Measurements from ENCODE around the gene MUC12.
A peak's percentile ranks its signal among the peaks of the same experiment; 100 is the strongest.

MUC12 gene

GRCh38 chr7:100959894-100960293 lies 9.5 kb upstream of the MUC12 start:
- peaks cover 17% of the 10 kb centered on the region for H3K27me3 ChIP-seq (replicated peaks; ENCODE audit: control insufficient read depth, insufficient read depth, low read length, poor library complexity, severe bottlenecking)
- H3K9me3 ChIP-seq (ENCODE audit: control insufficient read depth, low read length) = no peaks in the 10 kb centered on the region

DNA sequence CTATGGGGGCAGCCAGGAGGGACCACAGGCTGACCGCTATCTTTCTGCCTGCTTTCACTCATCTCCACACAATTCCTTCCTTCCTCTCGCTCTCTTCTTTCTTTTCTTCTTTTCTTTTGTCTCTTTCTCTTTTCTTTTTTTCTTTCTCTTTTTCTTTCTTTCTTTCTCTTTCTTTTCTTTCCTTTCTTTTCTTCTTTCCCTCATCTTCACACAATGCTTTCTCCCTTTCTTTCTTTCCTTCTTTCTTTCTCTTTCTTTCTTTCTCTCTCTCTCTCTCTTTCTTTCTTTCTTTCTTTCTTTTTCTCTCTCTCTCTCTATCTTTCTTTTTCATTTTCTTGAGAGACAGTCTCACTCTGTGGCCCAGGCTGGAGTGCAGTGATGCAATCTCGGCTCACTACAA lies 6.8 kb upstream of the MUC12 start:
- H3K4me3 ChIP-seq (ENCODE audit: insufficient read depth, low read depth, low read length, poor library complexity, severe bottlenecking) = no peak overlapping the region
- peaks cover 43% of the 10 kb centered on the region for H3K27me3 ChIP-seq (replicated peaks; ENCODE audit: control insufficient read depth, insufficient read depth, low read length, poor library complexity, severe bottlenecking)
- no peaks in the 10 kb centered on the region for H3K36me3 ChIP-seq (ENCODE audit: control insufficient read depth, insufficient read depth, low read length)
- H3K4me1 ChIP-seq (ENCODE audit: control insufficient read depth, insufficient read depth, low read length, poor library complexity, severe bottlenecking) = peaks cover 20% of the 10 kb centered on the region
- H3K27ac ChIP-seq (ENCODE audit: insufficient read depth, low read length, poor library complexity, severe bottlenecking) = no peak overlapping the region
- H3K9me3 ChIP-seq (ENCODE audit: control insufficient read depth, low read length) = no peaks in the 10 kb centered on the region
- no peak for DNase-seq

More at GRCh38 chr7:100959894-100960293, 9.5 kb upstream of the MUC12 start:
- Histone ChIP-seq H3K4me3 (ENCODE audit: insufficient read depth, low read depth, low read length, poor library complexity, severe bottlenecking) (no peak overlapping the region), H3K4me1 (ENCODE audit: control insufficient read depth, insufficient read depth, low read length, poor library complexity, severe bottlenecking) (no peaks in the 10 kb centered on the region), H3K27ac (ENCODE audit: insufficient read depth, low read length, poor library complexity, severe bottlenecking) (no peak overlapping the region), H3K36me3 (ENCODE audit: control insufficient read depth, insufficient read depth, low read length) (no peaks in the 10 kb centered on the region)
- no peak for DNase-seq

DNA sequence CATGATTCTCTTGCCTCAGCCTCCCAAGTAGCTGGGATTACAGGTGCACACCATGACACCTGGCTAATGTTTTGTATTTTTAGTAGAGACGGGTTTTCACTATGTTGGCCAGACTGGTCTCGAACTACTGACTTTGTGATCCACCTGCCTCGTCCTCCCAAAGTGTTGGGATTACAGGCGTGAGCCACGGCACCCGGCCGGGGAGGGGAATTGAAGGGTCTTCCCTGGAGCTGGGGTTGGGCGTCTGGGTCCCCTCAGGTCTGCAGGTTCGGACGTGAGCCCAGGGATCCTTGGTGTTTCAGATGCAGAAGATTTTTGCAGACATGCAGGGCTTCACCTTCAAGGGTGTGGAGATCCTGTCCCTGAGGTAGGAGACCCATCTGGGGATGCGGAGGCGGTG lies 6.0 kb upstream of the MUC12 start:
- Histone ChIP-seq H3K4me1 (ENCODE audit: control insufficient read depth, insufficient read depth, low read length, poor library complexity, severe bottlenecking) (peaks cover 20% of the 10 kb centered on the region), H3K4me3 (ENCODE audit: insufficient read depth, low read depth, low read length, poor library complexity, severe bottlenecking) (no peak overlapping the region), H3K36me3 (ENCODE audit: control insufficient read depth, insufficient read depth, low read length) (no peaks in the 10 kb centered on the region), H3K9me3 (ENCODE audit: control insufficient read depth, low read length) (no peaks in the 10 kb centered on the region), H3K27ac (ENCODE audit: insufficient read depth, low read length, poor library complexity, severe bottlenecking) (no peak overlapping the region), H3K27me3 (replicated peaks; ENCODE audit: control insufficient read depth, insufficient read depth, low read length, poor library complexity, severe bottlenecking) (peaks cover 44% of the 10 kb centered on the region)
- no peak for DNase-seq

DNA sequence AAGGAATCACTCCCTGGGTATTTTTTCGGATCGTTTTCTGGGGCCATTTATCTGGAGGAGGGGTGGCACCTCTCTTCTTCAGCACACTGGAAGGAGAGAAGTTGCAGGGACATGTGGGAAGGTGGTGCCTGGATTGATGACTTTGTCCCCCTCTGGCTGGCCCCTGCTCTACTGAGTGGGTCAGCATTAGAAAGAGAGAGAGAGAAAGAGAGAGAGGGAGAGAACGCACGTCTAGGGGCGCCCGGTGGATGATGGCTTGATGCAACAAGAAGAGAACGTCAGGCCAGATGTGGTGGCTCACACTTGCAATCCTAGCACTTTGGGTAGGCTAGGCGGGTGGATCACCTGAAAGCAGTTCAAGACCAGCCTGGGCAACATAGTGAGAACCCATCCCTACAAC lies 5.5 kb upstream of the MUC12 start:
- Histone ChIP-seq H3K4me1 (ENCODE audit: control insufficient read depth, insufficient read depth, low read length, poor library complexity, severe bottlenecking) (peaks cover 20% of the 10 kb centered on the region), H3K27me3 (replicated peaks; ENCODE audit: control insufficient read depth, insufficient read depth, low read length, poor library complexity, severe bottlenecking) (peaks cover 44% of the 10 kb centered on the region), H3K4me3 (ENCODE audit: insufficient read depth, low read depth, low read length, poor library complexity, severe bottlenecking) (no peak overlapping the region), H3K27ac (ENCODE audit: insufficient read depth, low read length, poor library complexity, severe bottlenecking) (no peak overlapping the region), H3K36me3 (ENCODE audit: control insufficient read depth, insufficient read depth, low read length) (no peaks in the 10 kb centered on the region), H3K9me3 (ENCODE audit: control insufficient read depth, low read length) (no peaks in the 10 kb centered on the region)
- DNase-seq = no peak

- Histone ChIP-seq H3K27ac (ENCODE audit: insufficient read depth, low read length, poor library complexity, severe bottlenecking) (no peak overlapping the region), H3K36me3 (ENCODE audit: control insufficient read depth, insufficient read depth, low read length) (no peaks in the 10 kb centered on the region), H3K27me3 (replicated peaks; ENCODE audit: control insufficient read depth, insufficient read depth, low read length, poor library complexity, severe bottlenecking) (peaks cover 44% of the 10 kb centered on the region), H3K4me1 (ENCODE audit: control insufficient read depth, insufficient read depth, low read length, poor library complexity, severe bottlenecking) (peaks cover 20% of the 10 kb centered on the region), H3K9me3 (ENCODE audit: control insufficient read depth, low read length) (no peaks in the 10 kb centered on the region), H3K4me3 (ENCODE audit: insufficient read depth, low read depth, low read length, poor library complexity, severe bottlenecking) (no peak overlapping the region)
- DNase-seq = no peak
These were observed 4.7 kb upstream of the MUC12 start for GRCh38 chr7:100964630-100965029.

DNA sequence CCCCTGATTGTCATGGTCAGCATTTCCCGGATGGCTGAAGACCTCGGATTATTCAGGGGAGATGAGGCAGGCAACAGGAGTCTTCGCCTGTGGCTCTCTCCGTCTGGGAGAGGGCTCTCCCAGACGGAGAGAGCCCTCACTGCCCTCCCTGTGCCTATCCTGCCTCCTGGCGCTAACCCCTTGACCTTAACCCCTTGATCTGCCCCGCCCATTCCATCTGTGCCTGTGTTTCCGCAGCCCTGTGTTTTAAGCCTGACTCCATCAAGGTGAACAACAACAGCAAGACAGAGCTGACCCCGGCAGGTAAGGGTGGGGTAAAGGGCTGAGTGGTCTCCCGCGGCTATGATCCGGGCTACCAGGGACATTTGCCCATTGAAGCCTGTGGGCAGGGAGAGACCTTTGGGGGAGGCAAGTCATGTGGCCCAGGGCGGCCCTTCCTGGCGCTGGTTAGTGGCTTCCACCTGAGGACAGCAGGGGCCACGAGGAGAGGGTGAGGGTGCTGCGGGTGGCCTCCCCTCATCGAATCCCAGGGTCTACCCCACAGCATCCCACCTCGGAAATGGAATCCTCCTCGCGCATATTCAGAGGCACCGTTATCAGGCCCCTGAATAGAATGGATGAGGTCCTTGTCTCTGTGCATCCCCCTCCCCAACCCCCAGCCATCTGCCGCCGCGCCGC lies 4.2 kb upstream of the MUC12 start:
- H3K4me3 ChIP-seq (ENCODE audit: insufficient read depth, low read depth, low read length, poor library complexity, severe bottlenecking) = peak overlapping the region; percentile 67
- peaks cover 44% of the 10 kb centered on the region for H3K27me3 ChIP-seq (replicated peaks; ENCODE audit: control insufficient read depth, insufficient read depth, low read length, poor library complexity, severe bottlenecking)
- no peak overlapping the region for H3K27ac ChIP-seq (ENCODE audit: insufficient read depth, low read length, poor library complexity, severe bottlenecking)
- no peak for DNase-seq
- H3K4me1 ChIP-seq (ENCODE audit: control insufficient read depth, insufficient read depth, low read length, poor library complexity, severe bottlenecking) = peaks cover 20% of the 10 kb centered on the region
- H3K9me3 ChIP-seq (ENCODE audit: control insufficient read depth, low read length) = no peaks in the 10 kb centered on the region
- no peaks in the 10 kb centered on the region for H3K36me3 ChIP-seq (ENCODE audit: control insufficient read depth, insufficient read depth, low read length)

DNA sequence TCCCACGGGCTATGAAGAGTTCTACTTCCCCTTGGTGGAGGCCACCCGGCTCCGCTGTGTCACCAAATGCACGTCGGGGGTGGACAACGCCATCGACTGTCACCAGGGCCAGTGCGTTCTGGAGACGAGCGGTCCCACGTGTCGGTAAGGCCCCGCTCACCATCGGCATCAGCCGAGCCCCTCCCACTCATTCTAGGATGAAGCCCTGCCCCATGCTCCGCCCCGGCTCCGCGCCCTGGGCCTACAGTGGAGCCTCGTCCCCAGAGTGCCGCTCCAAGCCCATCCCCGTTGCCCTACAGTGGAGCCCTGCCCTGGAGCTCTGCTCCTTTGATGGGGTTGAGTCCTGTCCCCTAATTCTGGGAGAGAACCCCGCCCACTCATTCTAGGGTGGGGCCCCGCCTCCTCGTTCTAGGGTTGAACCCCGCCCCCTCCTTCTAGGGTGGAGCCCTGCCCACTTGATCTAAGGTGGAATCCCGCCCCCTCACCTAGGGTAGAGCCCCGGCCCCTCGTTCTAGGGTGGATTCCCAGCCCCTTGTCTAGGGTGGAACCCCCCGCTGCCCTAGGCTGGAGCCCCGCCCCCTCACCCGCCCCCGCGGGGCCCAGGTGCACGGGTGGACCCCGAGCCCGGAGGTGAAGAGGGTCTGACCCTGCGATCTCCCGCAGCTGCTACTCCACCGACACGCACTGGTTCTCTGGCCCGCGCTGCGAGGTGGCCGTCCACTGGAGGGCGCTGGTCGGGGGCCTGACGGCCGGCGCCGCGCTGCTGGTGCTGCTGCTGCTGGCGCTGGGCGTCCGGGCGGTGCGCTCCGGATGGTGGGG lies 3.4 kb upstream of the MUC12 start:
- no peaks in the 10 kb centered on the region for H3K36me3 ChIP-seq (ENCODE audit: control insufficient read depth, insufficient read depth, low read length)
- H3K4me3 ChIP-seq (ENCODE audit: insufficient read depth, low read depth, low read length, poor library complexity, severe bottlenecking) = peak overlapping the region; percentile 67
- H3K27ac ChIP-seq (ENCODE audit: insufficient read depth, low read length, poor library complexity, severe bottlenecking) = no peak overlapping the region
- DNase-seq = peak; percentile 35 to 49 (median 37)
- H3K9me3 ChIP-seq (ENCODE audit: control insufficient read depth, low read length) = no peaks in the 10 kb centered on the region
- peaks cover 44% of the 10 kb centered on the region for H3K27me3 ChIP-seq (replicated peaks; ENCODE audit: control insufficient read depth, insufficient read depth, low read length, poor library complexity, severe bottlenecking)
- peaks cover 20% of the 10 kb centered on the region for H3K4me1 ChIP-seq (ENCODE audit: control insufficient read depth, insufficient read depth, low read length, poor library complexity, severe bottlenecking)

- Histone ChIP-seq H3K4me1 (ENCODE audit: control insufficient read depth, insufficient read depth, low read length, poor library complexity, severe bottlenecking) (peaks cover 20% of the 10 kb centered on the region), H3K36me3 (ENCODE audit: control insufficient read depth, insufficient read depth, low read length) (no peaks in the 10 kb centered on the region), H3K27ac (ENCODE audit: insufficient read depth, low read length, poor library complexity, severe bottlenecking) (no peak overlapping the region), H3K27me3 (replicated peaks; ENCODE audit: control insufficient read depth, insufficient read depth, low read length, poor library complexity, severe bottlenecking) (peaks cover 44% of the 10 kb centered on the region), H3K9me3 (ENCODE audit: control insufficient read depth, low read length) (no peaks in the 10 kb centered on the region), H3K4me3 (ENCODE audit: insufficient read depth, low read depth, low read length, poor library complexity, severe bottlenecking) (peak overlapping the region; percentile 67)
- no peak for DNase-seq
These were observed 2.6 kb upstream of the MUC12 start for GRCh38 chr7:100966542-100967291.

DNA sequence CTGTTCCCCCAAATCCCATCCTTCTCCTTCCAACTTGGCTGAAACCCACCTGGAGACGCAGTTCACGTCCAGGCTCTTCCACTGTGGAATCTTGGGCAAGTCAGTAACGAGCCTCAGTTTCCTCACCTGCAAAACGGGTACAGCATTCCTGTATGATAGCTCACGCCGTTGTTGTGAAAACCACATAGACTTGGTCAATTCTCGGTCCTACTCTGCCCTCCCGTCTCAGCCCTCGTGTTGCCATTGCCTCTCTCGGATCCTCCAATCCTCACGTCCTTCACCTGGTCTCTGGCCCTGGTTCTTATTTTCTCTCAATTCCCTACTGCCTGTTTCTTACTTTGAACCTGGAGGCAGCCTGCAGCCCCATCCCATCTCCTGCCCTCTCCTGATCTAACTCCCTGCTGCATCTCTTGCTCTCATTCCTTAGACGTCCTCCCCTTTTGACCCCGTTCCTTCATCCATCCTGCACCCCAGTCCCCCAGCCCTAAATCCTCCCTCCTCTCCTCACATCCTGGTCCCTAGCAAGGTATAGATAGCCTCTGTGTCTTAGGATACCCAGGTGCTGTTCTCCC lies 2.0 kb upstream of the MUC12 start:
- H3K9me3 ChIP-seq (ENCODE audit: control insufficient read depth, low read length) = no peaks in the 10 kb centered on the region
- peaks cover 44% of the 10 kb centered on the region for H3K27me3 ChIP-seq (replicated peaks; ENCODE audit: control insufficient read depth, insufficient read depth, low read length, poor library complexity, severe bottlenecking)
- H3K4me3 ChIP-seq (ENCODE audit: insufficient read depth, low read depth, low read length, poor library complexity, severe bottlenecking) = no peak overlapping the region
- peaks cover 20% of the 10 kb centered on the region for H3K4me1 ChIP-seq (ENCODE audit: control insufficient read depth, insufficient read depth, low read length, poor library complexity, severe bottlenecking)
- no peaks in the 10 kb centered on the region for H3K36me3 ChIP-seq (ENCODE audit: control insufficient read depth, insufficient read depth, low read length)
- H3K27ac ChIP-seq (ENCODE audit: insufficient read depth, low read length, poor library complexity, severe bottlenecking) = no peak overlapping the region
- DNase-seq = no peak
